Panc1 (cell line): ENCODE measurements around the gene PNPLA2. TPM values are rescaled to one million over a fixed set of nuclear protein-coding genes. Genes with fewer than 3 reads are reported as not detected.

Experiments
- ATAC-seq: fragments of 200-7000 bp; cut with Tn5 transposase; 2 replicates; pipeline ENCODE4 v1.9.1; 2020; ENCODE audit warnings: mild to moderate bottlenecking, moderate library complexity
- BruUV-seq: library from RNA; stranded (reverse); fragments of 400-500 nt; replicated peaks from 2 replicates; lab custom pipeline; 2021; lab: Mats Ljungman, UMichigan
- CTCF ChIA-PET: fragments of 300-600 bp; sonication (Branson Sonifier 250); formaldehyde crosslinking; loops from one replicate; lab custom pipeline; 2022; ENCODE audit warnings: antibody characterized with exemption; lab: Charles Lee
- POLR2A ChIA-PET: fragments of 300-600 bp; sonication (Branson Sonifier 250); formaldehyde crosslinking; loops from one replicate; lab custom pipeline; 2022; ENCODE audit warnings: antibody characterized with exemption; lab: Charles Lee
- DNase-seq: peaks from one replicate; pipeline ENCODE4 v3.0.0-alpha.2; 2010; ENCODE audit warnings: low read depth, low spot score
- H3K27ac ChIP-seq: 2 replicates; pipeline ENCODE4 v1.5.1; 2011; ENCODE audit warnings: mild to moderate bottlenecking, low read length, inconsistent platforms
- H3K27me3 ChIP-seq: fragments of 200-500 bp; sonication (Bioruptor generic); 2 replicates; pipeline ENCODE4 v1.6.0; 2014; ENCODE audit warnings: low read length, inconsistent platforms; ENCODE audit not compliant: control insufficient read depth, insufficient read depth
- H3K36me3 ChIP-seq: fragments of 200-500 bp; sonication (Bioruptor generic); 2 replicates; pipeline ENCODE4 v1.5.1; 2014; ENCODE audit warnings: inconsistent platforms, mild to moderate bottlenecking, low read length, moderate library complexity; ENCODE audit not compliant: control insufficient read depth, insufficient read depth
- H3K4me1 ChIP-seq: 2 replicates; pipeline ENCODE4 v1.5.1; 2011; ENCODE audit warnings: inconsistent platforms, mild to moderate bottlenecking, low read length, moderate library complexity; ENCODE audit not compliant: control insufficient read depth, insufficient read depth
- H3K4me3 ChIP-seq, 2 experiments: 2 replicates each; pipeline ENCODE4 v1.5.1; 2011 to 2012; ENCODE audit warnings: low read depth in 2 of 2, low read length in 2 of 2, mild to moderate bottlenecking in 2 of 2, inconsistent platforms in 1 of 2, moderate library complexity in 1 of 2
- H3K9me3 ChIP-seq: fragments of 200-500 bp; sonication (Bioruptor generic); 2 replicates; pipeline ENCODE4 v1.5.1; 2014; ENCODE audit warnings: low read depth, mild to moderate bottlenecking, inconsistent platforms, low read length, moderate library complexity; ENCODE audit not compliant: control insufficient read depth, insufficient read depth
- CTCF ChIP-seq: fragments of 450-650 bp; IDR thresholded peaks from 2 replicates; pipeline ENCODE4 v1.5.1; 2017; ENCODE audit warnings: mild to moderate bottlenecking
- POLR2AphosphoS5 ChIP-seq: IDR thresholded peaks from 2 replicates; pipeline ENCODE4 v1.6.1; 2012; ENCODE audit warnings: mild to moderate bottlenecking, low read depth, low read length, moderate library complexity
- REST ChIP-seq, 2 experiments: IDR thresholded peaks; 2 replicates each; pipeline ENCODE4 v1.6.1; 2011 to 2012; ENCODE audit warnings: low read depth in 2 of 2, control low read depth in 1 of 2, low read length in 1 of 2, mild to moderate bottlenecking in 1 of 2, moderate library complexity in 1 of 2; ENCODE audit not compliant: insufficient read depth in 1 of 2
- SIN3A ChIP-seq: IDR thresholded peaks from 2 replicates; pipeline ENCODE4 v1.6.1; 2012; ENCODE audit warnings: low read depth, mild to moderate bottlenecking, low read length, moderate library complexity, borderline replicate concordance; ENCODE audit not compliant: insufficient read depth
- TCF7L2 ChIP-seq: IDR thresholded peaks from 2 replicates; pipeline ENCODE4 v1.6.1; 2011; ENCODE audit warnings: mild to moderate bottlenecking, low read depth, low read length, inconsistent platforms
- in situ Hi-C: cut with HindIII; loops from 2 replicates; pipeline ENCODE4 v1.10.0; 2016; ENCODE audit warnings: low sequenced_read_pairs, low pct_unique_long_range_greater_than_20kb
- intact Hi-C: fragments of 100-400 bp; cut with micrococcal nuclease; formaldehyde crosslinking; loops from one replicate; pipeline ENCODE4 v1.10.0; 2022; ENCODE audit not compliant: unreplicated experiment
- total RNA-seq: library from RNA; stranded (reverse); gene quantifications from one replicate; pipeline ENCODE4 v1.2.1, GENCODE V29; 2021; ENCODE audit not compliant: unreplicated experiment

PNPLA2 gene
- total RNA-seq, 1 experiment from 2014 or later = 244 TPM

GRCh38 chr11:854601-855329 is 36.1 kb downstream of the PNPLA2 start:
- TF ChIP-seq POLR2AphosphoS5 = no peak
- TF ChIP-seq REST (IDR thresholded peaks at IDR 0.05; ENCODE audit: insufficient read depth in 1 of 2, low read depth in 2 of 2, low read length in 1 of 2) = no peak
- no peak for TF ChIP-seq TCF7L2
- no peak for TF ChIP-seq SIN3A
- TF ChIP-seq CTCF = no peak
- in situ Hi-C loops = no loop called here
- Histone ChIP-seq H3K27me3 (no peaks in the 10 kb centered on the region), H3K36me3 (peaks cover 3% of the 10 kb centered on the region; the same call in 1 of the 2 replicates), H3K4me3 (no peak overlapping the region), H3K4me1 (peaks cover 42% of the 10 kb centered on the region), H3K27ac (no peak overlapping the region), H3K9me3 (no peaks in the 10 kb centered on the region)
- ATAC-seq (no peak), DNase-seq (no peak)
- CTCF ChIA-PET = no interaction called here
- BruUV-seq = no TSS peak
- POLR2A ChIA-PET = no interaction called here
- intact Hi-C loops = no loop called here

- H3K9me3 ChIP-seq = no peaks in the 10 kb centered on the region
- H3K36me3 ChIP-seq = 0 out of 2 replicates have a peak, but pooled peaks cover under 1% of the 10 kb centered on the region
- H3K27ac ChIP-seq = no peak overlapping the region
- no peak overlapping the region for H3K4me3 ChIP-seq
- intact Hi-C loops = no loop called here
- in situ Hi-C loops = no loop called here
- TF ChIP-seq POLR2AphosphoS5 (no peak), CTCF (no peak), REST (IDR thresholded peaks at IDR 0.05; ENCODE audit: insufficient read depth in 1 of 2, low read depth in 2 of 2, low read length in 1 of 2) (no peak), TCF7L2 (no peak)
- peaks cover 47% of the 10 kb centered on the region for H3K4me1 ChIP-seq
- CTCF ChIA-PET = no interaction called here
- ATAC-seq = no peak
- BruUV-seq = no TSS peak
- no peaks in the 10 kb centered on the region for H3K27me3 ChIP-seq
- DNase-seq = no peak
- POLR2A ChIA-PET = no interaction called here
These were observed 36.6 kb downstream of the PNPLA2 start for GRCh38 chr11:855330-855674.
